MCF 10A (cell line): ENCODE results near the gene AMN1. TPM values are rescaled to one million over a fixed set of nuclear protein-coding genes. Genes with fewer than 3 reads are reported as not detected.

ENCODE experiments used
- BruUV-seq: library from RNA; stranded (reverse); fragments of 400-500 nt; replicated peaks from 2 replicates; lab custom pipeline; 2021; lab: Mats Ljungman, UMichigan
- CTCF ChIA-PET: fragments of 300-600 bp; sonication (Branson Sonifier 250); formaldehyde crosslinking; extraction: SDS; loops from one replicate; lab custom pipeline; 2021; ENCODE audit warnings: antibody characterized with exemption, inconsistent platforms; lab: Yijun Ruan, JAX
- POLR2A ChIA-PET: fragments of 300-600, 350-650 bp; sonication (Branson Sonifier 250); formaldehyde crosslinking; extraction: SDS; loops from one replicate; lab custom pipeline; 2020; ENCODE audit warnings: antibody characterized with exemption, inconsistent platforms; lab: Yijun Ruan, JAX
- DNase-seq: peaks from one replicate; pipeline ENCODE4 v3.0.0-alpha.2; 2018; ENCODE audit not compliant: unreplicated experiment
- H3K27ac Mint-ChIP-seq: one replicate; pipeline ENCODE4 v1.8.0; 2022; ENCODE audit warnings: mild to moderate bottlenecking, low read depth, mixed read lengths; ENCODE audit not compliant: unreplicated experiment
- H3K27me3 Mint-ChIP-seq: one replicate; pipeline ENCODE4 v1.8.0; 2022; ENCODE audit warnings: mixed read lengths; ENCODE audit not compliant: insufficient read depth, unreplicated experiment
- H3K36me3 Mint-ChIP-seq: one replicate; pipeline ENCODE4 v1.8.0; 2022; ENCODE audit warnings: mild to moderate bottlenecking, moderate library complexity, mixed read lengths; ENCODE audit not compliant: insufficient read depth, unreplicated experiment
- H3K4me1 Mint-ChIP-seq: one replicate; pipeline ENCODE4 v1.8.0; 2022; ENCODE audit warnings: mixed read lengths; ENCODE audit not compliant: insufficient read depth, unreplicated experiment
- H3K4me3 Mint-ChIP-seq: one replicate; pipeline ENCODE4 v1.8.0; 2022; ENCODE audit warnings: mild to moderate bottlenecking, moderate library complexity, mixed read lengths; ENCODE audit not compliant: unreplicated experiment
- H3K9me3 Mint-ChIP-seq: one replicate; pipeline ENCODE4 v1.8.0; 2022; ENCODE audit warnings: mixed read lengths; ENCODE audit not compliant: unreplicated experiment
- intact Hi-C: fragments of 100-400 bp; cut with micrococcal nuclease; formaldehyde crosslinking; loops from 2 replicates; pipeline ENCODE4 v1.14.1; 2022
- total RNA-seq: library from RNA; stranded (reverse); gene quantifications from 2 replicates; pipeline ENCODE4 v1.2.3, GENCODE V29; 2022
- TF ChIP-seq, protein P1 (sequence below): fragments of 200-600 bp; IDR thresholded peaks from one replicate; pipeline ENCODE4 v1.8.0; 2022; ENCODE audit warnings: antibody characterized with exemption, mild to moderate bottlenecking; ENCODE audit not compliant: unreplicated experiment

AMN1 gene
- total RNA-seq, 1 experiment from 2014 or later, result 3.0 TPM

DNA sequence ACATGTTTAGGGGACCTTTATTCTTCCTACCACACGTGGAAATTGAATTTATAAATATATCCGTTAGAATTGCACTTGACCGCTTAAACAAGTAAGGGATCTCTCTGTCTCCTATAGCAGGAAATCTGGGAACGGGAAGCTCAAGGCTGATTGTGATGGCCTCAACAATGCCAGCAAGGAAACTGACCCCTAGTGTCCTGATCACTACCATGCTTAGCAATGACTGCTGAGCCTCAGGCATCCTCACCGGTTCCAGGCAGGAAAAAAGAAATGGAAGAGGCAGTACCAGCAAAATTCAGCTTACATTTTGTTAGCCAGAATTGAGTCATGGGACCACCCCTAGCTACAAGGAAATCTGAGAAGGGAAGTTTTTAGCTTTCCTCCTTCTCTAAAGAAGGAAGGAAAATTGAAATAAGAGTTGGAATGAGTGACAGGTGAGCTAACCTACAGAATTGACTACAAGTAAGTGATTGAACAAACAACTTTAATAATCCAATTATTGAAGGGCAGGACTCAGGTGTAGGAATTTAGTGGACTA is 43.9 kb upstream of the AMN1 start:
- CTCF ChIA-PET, result interaction anchor here (0.7 to 0.8 kb wide), 2 partner anchors 123 to 363 kb away, joined by 4 read pairs; no protein-coding TSS in a partner anchor
- intact Hi-C loops, result no loop called here
- TF ChIP-seq, protein P1, sequence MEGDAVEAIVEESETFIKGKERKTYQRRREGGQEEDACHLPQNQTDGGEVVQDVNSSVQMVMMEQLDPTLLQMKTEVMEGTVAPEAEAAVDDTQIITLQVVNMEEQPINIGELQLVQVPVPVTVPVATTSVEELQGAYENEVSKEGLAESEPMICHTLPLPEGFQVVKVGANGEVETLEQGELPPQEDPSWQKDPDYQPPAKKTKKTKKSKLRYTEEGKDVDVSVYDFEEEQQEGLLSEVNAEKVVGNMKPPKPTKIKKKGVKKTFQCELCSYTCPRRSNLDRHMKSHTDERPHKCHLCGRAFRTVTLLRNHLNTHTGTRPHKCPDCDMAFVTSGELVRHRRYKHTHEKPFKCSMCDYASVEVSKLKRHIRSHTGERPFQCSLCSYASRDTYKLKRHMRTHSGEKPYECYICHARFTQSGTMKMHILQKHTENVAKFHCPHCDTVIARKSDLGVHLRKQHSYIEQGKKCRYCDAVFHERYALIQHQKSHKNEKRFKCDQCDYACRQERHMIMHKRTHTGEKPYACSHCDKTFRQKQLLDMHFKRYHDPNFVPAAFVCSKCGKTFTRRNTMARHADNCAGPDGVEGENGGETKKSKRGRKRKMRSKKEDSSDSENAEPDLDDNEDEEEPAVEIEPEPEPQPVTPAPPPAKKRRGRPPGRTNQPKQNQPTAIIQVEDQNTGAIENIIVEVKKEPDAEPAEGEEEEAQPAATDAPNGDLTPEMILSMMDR, result no peak
- no peaks in the 10 kb centered on the region for H3K36me3 Mint-ChIP-seq
- DNase-seq, result no peak
- H3K27ac Mint-ChIP-seq, result no peak overlapping the region
- H3K4me3 Mint-ChIP-seq, result no peak overlapping the region
- H3K4me1 Mint-ChIP-seq, result no peaks in the 10 kb centered on the region
- no peaks in the 10 kb centered on the region for H3K9me3 Mint-ChIP-seq
- POLR2A ChIA-PET, result interaction anchor here (0.8 kb wide), 1 partner anchor 27 kb away, joined by 3 read pairs; no protein-coding TSS in a partner anchor
- no peaks in the 10 kb centered on the region for H3K27me3 Mint-ChIP-seq
- no TSS peak for BruUV-seq

DNA sequence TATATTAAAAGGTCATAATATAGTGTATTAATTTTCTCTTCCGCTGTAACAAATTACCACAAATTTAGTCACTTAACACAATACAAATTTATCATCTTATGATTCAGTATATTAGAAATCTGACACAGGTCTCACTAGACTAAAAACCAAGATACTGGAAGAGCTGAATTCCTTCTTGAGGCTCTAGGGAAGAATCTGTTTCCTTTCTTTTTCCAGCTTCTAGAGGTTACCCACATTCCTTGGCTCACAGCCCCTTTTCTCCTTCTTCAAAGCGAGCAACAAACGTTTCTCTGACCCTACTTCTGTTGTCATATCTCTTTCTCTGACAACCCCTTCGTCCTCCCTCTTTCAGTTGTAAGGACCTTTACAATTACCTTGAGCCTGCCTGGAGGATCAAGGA is 43.4 kb upstream of the AMN1 start:
- no peaks in the 10 kb centered on the region for H3K27me3 Mint-ChIP-seq
- no TSS peak for BruUV-seq
- no peak for DNase-seq
- no peaks in the 10 kb centered on the region for H3K36me3 Mint-ChIP-seq
- CTCF ChIA-PET, result interaction anchor here (0.7 to 0.8 kb wide), 2 partner anchors 123 to 362 kb away, joined by 4 read pairs; no protein-coding TSS in a partner anchor
- POLR2A ChIA-PET, result no interaction called here
- no peaks in the 10 kb centered on the region for H3K9me3 Mint-ChIP-seq
- TF ChIP-seq, protein P1, result no peak
- no peaks in the 10 kb centered on the region for H3K4me1 Mint-ChIP-seq
- no peak overlapping the region for H3K4me3 Mint-ChIP-seq
- H3K27ac Mint-ChIP-seq, result no peak overlapping the region
- intact Hi-C loops, result no loop called here

DNA sequence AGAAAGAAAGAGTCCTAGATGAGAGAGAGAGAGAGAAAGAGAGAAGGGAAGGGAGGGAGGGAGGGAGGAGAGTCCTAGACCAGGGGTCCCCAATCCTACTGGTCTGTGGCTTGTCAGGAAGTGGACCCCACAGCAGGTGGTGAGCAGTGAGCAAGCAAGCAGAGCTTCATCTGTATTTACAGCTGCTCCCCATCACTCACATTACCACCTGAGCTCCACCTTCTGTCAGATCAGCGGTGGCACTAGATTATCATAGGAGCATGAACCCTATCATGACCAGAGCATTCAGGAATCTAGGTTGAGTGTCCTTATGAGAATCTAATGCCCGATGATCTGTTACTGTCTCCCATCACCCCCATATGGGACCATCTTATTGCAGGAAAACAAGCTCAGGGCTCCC is 39.2 kb upstream of the AMN1 start:
- Mint-ChIP-seq H3K4me1 (peaks cover 4% of the 10 kb centered on the region), H3K4me3 (no peak overlapping the region), H3K9me3 (no peaks in the 10 kb centered on the region), H3K27me3 (no peaks in the 10 kb centered on the region), H3K27ac (no peak overlapping the region), H3K36me3 (no peaks in the 10 kb centered on the region)
- no TSS peak for BruUV-seq
- TF ChIP-seq, protein P1, result no peak
- CTCF ChIA-PET, result interaction anchor here (0.6 to 0.7 kb wide), 2 partner anchors 174 to 338 kb away, joined by 3 read pairs; no protein-coding TSS in a partner anchor
- intact Hi-C loops, result no loop called here
- POLR2A ChIA-PET, result no interaction called here
- DNase-seq, result no peak

DNA sequence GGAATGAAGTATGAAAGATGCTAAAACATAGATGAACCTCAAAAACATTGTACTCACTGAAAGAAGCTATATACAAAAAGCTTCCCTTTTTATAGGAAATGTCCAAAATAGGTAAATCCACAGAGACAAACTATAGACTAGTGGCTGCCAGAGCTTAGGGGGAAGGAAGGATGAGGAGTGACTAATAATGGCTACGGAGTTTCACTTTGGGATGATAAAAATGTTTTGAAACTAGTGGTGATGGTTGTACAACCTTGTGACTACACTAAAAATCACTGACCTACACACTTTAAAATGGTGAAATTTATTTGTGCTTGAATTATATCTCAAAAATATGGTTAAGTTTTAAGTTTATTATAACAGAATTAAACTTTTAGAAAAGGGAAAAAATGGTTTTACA is 37.1 kb upstream of the AMN1 start:
- Mint-ChIP-seq H3K4me1 (peaks cover 5% of the 10 kb centered on the region), H3K27ac (no peak overlapping the region), H3K9me3 (no peaks in the 10 kb centered on the region), H3K36me3 (no peaks in the 10 kb centered on the region), H3K4me3 (no peak overlapping the region), H3K27me3 (no peaks in the 10 kb centered on the region)
- no peak for DNase-seq
- ChIA-PET CTCF (no interaction called here), POLR2A (interaction anchor here (0.8 kb wide), 1 partner anchor 10 kb away, joined by 4 read pairs; no protein-coding TSS in a partner anchor)
- BruUV-seq, result no TSS peak
- intact Hi-C loops, result no loop called here
- TF ChIP-seq, protein P1, result no peak
